ENCODE results near the gene SERPINA4. TPM values are rescaled to one million over a fixed set of nuclear protein-coding genes. Genes with fewer than 3 reads are reported as not detected.

The SERPINA4 gene
- total and polyA plus RNA-seq, 2 of the 13 experiments (the other 11 are each of a cell fraction or from before 2014, with no cell fraction given), result 39.1 to 57.8 TPM

DNA sequence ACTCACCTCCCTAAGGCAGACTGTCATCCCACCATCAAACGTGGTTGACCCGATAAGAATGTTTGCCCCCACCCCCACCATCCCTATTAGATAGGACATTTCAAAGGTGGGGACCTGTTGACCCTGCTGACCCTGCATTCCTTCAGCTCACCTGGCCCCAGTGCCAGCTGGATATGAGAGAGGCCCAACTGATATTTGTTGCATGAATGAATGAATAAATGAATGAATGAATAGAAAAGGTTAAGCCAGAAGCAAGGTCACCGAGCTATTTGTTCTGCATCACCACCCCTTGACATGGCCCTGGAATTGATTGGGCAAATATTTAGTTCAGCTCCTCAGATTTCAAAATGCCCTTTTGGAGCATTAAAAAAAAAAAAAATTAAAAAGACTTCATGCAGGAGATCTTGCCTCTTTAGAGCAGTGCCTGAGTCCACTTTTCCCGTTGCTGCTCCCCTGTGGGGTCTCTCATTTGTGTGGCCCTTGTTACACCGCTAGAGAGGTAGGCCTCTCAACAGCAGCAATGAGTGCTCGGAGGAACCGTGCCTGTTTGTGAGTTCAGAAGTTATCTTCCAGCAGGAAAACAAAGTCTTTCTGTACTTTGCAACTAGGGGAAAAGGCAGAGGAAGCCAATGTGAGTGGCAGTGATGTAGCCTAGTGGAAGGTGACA, 11.5 kb downstream of the SERPINA4 start (continued):
- peak; percentile 53; the same call in 1 of the 2 replicates for TF ChIP-seq ZBTB7A (CRISPR knock-in tag; IDR thresholded peaks at IDR 0.05)
- TF ChIP-seq SIN3A (IDR thresholded peaks at IDR 0.05; ENCODE audit: borderline replicate concordance, low read depth, low read length), result no peak
- 0 out of 2 replicates have a peak, but pooled peaks have one; percentile 19 for TF ChIP-seq MIER3 (CRISPR knock-in tag; IDR thresholded peaks at IDR 0.05; ENCODE audit: borderline replicate concordance)
- TF ChIP-seq YY1 (IDR thresholded peaks at IDR 0.05; ENCODE audit: insufficient read depth, insufficient replicate concordance, low read depth, low read length), result no peak
- TF ChIP-seq, protein P1, sequence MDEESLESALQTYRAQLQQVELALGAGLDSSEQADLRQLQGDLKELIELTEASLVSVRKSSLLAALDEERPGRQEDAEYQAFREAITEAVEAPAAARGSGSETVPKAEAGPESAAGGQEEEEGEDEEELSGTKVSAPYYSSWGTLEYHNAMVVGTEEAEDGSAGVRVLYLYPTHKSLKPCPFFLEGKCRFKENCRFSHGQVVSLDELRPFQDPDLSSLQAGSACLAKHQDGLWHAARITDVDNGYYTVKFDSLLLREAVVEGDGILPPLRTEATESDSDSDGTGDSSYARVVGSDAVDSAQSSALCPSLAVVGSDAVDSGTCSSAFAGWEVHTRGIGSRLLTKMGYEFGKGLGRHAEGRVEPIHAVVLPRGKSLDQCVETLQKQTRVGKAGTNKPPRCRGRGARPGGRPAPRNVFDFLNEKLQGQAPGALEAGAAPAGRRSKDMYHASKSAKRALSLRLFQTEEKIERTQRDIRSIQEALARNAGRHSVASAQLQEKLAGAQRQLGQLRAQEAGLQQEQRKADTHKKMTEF (CRISPR knock-in tag; IDR thresholded peaks at IDR 0.05), result peak; percentile 57
- peak; percentile 44 for TF ChIP-seq CTCF (CRISPR knock-in tag; IDR thresholded peaks at IDR 0.05)
- TF ChIP-seq, protein P2, sequence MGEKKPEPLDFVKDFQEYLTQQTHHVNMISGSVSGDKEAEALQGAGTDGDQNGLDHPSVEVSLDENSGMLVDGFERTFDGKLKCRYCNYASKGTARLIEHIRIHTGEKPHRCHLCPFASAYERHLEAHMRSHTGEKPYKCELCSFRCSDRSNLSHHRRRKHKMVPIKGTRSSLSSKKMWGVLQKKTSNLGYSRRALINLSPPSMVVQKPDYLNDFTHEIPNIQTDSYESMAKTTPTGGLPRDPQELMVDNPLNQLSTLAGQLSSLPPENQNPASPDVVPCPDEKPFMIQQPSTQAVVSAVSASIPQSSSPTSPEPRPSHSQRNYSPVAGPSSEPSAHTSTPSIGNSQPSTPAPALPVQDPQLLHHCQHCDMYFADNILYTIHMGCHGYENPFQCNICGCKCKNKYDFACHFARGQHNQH (CRISPR knock-in tag; IDR thresholded peaks at IDR 0.05), result peak; percentile 83
- TF ChIP-seq SMARCC2 (IDR thresholded peaks at IDR 0.05), result no peak
- TF ChIP-seq RFXAP (CRISPR knock-in tag; IDR thresholded peaks at IDR 0.05; ENCODE audit: borderline replicate concordance), result no peak
- TF ChIP-seq SP5 (CRISPR knock-in tag; IDR thresholded peaks at IDR 0.05; ENCODE audit: borderline replicate concordance, low read depth), result peak; percentile 59; the same call in 1 of the 2 replicates
- TF ChIP-seq, protein P3, sequence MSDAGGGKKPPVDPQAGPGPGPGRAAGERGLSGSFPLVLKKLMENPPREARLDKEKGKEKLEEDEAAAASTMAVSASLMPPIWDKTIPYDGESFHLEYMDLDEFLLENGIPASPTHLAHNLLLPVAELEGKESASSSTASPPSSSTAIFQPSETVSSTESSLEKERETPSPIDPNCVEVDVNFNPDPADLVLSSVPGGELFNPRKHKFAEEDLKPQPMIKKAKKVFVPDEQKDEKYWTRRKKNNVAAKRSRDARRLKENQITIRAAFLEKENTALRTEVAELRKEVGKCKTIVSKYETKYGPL (CRISPR knock-in tag; IDR thresholded peaks at IDR 0.05), result no peak
- TF ChIP-seq ZNF644 (CRISPR knock-in tag; IDR thresholded peaks at IDR 0.05; ENCODE audit: low read depth), result 0 out of 2 replicates have a peak, but pooled peaks have one; percentile 50
- TF ChIP-seq, protein P4, sequence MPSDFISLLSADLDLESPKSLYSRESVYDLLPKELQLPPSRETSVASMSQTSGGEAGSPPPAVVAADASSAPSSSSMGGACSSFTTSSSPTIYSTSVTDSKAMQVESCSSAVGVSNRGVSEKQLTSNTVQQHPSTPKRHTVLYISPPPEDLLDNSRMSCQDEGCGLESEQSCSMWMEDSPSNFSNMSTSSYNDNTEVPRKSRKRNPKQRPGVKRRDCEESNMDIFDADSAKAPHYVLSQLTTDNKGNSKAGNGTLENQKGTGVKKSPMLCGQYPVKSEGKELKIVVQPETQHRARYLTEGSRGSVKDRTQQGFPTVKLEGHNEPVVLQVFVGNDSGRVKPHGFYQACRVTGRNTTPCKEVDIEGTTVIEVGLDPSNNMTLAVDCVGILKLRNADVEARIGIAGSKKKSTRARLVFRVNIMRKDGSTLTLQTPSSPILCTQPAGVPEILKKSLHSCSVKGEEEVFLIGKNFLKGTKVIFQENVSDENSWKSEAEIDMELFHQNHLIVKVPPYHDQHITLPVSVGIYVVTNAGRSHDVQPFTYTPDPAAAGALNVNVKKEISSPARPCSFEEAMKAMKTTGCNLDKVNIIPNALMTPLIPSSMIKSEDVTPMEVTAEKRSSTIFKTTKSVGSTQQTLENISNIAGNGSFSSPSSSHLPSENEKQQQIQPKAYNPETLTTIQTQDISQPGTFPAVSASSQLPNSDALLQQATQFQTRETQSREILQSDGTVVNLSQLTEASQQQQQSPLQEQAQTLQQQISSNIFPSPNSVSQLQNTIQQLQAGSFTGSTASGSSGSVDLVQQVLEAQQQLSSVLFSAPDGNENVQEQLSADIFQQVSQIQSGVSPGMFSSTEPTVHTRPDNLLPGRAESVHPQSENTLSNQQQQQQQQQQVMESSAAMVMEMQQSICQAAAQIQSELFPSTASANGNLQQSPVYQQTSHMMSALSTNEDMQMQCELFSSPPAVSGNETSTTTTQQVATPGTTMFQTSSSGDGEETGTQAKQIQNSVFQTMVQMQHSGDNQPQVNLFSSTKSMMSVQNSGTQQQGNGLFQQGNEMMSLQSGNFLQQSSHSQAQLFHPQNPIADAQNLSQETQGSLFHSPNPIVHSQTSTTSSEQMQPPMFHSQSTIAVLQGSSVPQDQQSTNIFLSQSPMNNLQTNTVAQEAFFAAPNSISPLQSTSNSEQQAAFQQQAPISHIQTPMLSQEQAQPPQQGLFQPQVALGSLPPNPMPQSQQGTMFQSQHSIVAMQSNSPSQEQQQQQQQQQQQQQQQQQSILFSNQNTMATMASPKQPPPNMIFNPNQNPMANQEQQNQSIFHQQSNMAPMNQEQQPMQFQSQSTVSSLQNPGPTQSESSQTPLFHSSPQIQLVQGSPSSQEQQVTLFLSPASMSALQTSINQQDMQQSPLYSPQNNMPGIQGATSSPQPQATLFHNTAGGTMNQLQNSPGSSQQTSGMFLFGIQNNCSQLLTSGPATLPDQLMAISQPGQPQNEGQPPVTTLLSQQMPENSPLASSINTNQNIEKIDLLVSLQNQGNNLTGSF (CRISPR knock-in tag; IDR thresholded peaks at IDR 0.05), result no peak
- no peak for TF ChIP-seq E2F5 (CRISPR knock-in tag; conservative IDR thresholded peaks at IDR 0.05)
- TF ChIP-seq ZSCAN30 (CRISPR knock-in tag; IDR thresholded peaks at IDR 0.05), result no peak

Measured in HepG2 (cell line).